Activated T-helper 1 cell treated with anti-CD3 and anti-CD28 coated beads, Interleukin-2, amount 50 U/mL, for 16 hours (primary cell): ENCODE data around the gene PHLDB3.

ENCODE experiments used
- DNase-seq, 2 donors: peaks; one replicate each; pipeline ENCODE4 v3.0.0-alpha.2; 2020; ENCODE audit warnings: low read depth in 1 of 2, low spot score in 1 of 2

Gene PHLDB3

DNA sequence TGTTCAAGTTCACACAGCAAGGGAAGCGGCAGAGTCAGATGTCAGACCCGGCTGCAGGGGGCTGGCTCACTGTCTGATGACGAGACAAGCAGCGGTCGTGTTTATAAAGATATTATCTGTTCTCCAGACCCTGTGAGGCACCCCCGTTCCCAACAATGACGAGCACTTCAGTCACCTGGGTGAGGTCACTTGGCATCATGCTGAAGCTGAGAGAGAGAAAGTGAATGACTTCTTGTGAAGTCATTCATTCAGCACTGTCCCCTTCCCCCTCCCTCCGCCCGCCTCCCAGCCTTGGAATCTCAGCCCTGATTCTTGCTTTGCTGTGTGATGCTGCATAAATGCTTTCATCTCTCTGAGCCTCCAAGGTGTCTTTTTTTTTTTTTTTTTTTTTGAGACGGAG lies 34.3 kb downstream of the PHLDB3 start:
- DNase-seq, result no peak

DNA sequence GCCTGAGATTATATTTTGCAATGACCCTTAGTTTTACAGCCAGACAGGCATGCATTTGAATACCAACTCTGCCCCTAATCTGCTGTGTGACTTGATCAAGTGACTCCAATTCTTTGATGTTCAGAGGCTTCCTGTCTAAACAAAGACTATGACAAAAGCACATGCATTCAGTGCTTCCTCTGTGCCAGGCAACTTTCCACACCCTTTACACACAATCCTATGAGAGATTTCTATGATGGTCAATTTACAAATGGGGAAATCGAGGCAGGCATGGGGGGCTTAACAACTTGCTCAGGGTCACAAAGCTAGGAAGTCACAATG lies 35.4 kb downstream of the PHLDB3 start:
- no peak for DNase-seq

DNA sequence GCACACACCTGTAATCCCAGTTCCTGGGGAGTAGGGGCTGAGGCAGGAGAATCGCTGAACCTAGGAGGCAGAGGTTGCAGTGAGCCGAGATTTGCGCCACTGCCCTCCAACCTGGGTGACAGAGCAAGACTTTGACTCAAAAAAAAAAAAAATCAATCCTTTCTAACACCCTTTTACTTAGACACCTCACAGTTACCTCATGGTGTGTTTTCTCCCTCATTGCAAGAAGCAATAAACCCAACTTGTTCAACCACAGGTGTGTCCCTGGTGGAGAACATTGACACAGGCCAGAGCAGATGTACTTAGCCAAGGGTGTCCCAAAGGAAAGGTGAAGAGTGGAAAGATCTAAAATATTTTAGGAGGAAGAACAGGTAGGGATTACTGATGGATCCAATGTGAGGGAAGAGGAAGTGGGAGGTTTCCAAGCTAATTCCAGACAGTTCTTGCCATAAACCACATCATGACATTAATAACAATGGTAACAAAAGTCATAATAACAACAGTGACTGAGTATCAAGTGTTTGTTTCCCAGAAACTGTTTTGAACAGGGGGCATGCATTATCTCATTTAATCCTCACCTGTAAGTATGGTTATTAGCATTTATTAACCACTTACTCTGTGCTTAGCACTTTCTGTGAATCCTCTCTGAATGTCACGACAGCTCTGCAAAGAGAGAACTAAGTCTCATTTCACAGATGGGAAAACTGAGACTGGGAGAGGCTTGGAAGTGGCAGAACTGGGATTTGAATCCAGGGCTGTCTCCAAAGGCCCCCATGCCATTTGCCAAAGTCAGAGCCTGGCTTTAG lies 36.0 kb downstream of the PHLDB3 start:
- DNase-seq, result no peak

DNA sequence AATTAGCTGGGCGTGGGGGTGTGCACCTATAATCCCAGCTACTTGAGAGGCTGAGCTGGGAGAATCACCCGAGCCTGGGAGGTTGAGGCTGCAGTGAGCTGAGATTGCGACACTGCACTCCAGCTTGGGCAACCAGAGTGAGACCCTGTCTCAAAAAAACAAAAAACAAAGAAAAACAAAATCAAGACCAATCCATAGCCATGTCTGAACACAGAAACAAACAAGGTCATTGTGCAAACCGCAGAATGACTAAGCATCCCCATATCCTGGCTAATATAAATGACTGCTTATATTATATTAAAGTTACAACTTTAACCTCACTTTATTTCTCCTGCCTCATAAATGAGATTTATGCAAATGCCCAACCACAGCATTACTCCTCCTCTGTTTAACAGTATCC lies 36.8 kb downstream of the PHLDB3 start:
- no peak for DNase-seq

DNA sequence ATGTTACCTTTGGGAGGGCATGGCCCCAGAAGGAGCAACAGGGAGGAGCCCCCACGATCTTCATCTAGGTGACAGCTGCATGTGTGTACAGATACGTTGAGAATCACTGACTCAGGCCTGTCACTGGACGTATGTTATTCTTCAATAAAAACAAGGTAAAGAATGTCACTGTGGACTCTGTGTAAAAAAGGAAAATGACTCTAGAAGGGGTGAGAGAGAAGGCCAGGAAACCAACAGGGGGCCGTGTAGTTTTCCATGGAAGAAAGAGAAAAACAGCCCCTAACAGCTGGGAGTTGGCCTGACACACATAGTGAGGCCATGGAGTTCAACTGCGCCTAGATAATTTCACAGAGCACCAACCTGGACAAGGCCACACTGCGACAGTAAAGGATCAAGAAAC lies 37.3 kb downstream of the PHLDB3 start:
- no peak for DNase-seq

DNA sequence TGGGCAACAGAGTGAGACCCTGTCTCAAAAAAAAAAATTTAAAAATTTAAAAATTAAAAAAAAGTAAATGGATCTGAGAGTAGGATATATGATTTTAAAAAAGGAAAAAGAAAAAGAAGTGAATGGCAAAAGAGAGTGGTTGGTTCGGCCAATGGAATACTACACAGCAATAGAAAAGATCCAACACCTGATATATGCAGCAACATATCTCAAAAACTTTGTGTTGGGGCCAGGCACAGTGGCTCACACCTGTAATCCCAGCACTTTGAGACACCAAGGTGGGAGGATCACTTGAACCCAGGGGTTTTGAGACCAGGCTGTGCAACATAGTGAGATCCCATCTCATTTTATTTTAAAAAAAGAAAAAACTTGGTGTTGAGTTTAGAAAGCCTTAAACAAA lies 37.8 kb downstream of the PHLDB3 start:
- no peak for DNase-seq

DNA sequence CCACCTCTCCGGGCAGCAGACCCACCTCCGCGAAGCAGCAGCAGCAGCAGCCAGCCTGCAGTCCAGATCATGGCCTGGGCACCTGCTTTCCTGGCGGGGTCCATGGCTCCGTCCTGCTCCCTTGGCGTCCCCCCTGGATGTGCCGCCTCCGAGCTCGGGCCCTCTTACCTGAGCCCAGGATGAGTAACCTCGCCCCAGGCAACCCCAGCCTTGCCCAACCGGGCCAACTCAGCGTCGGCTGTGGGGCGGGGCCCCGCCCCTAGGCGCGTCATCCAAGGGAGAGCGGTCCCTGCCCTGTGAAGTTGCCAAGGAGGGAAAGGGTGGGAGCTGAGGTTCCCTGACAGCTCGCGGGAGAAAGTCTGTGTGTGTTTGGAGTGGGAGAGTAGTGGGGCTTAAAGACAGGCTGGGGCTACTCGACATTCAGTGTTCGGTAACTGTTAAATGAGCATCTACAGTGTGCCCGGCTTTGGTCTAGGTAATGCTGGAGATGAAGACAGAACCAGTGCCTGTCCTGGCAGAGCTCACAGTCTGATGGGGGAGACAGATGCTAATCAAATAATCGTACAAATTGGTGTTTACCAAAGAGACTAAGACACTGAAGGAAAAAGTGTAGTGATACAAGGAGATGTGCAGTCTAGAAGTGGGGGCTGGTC lies 39.0 kb downstream of the PHLDB3 start, which contains the start of gene LYPD3:
Gene LYPD3, minus strand, starts transcription at position 141 of the 653 bp plus-strand sequence. Its CDS starts 37 bp downstream, at position 104.
- no peak for DNase-seq

DNA sequence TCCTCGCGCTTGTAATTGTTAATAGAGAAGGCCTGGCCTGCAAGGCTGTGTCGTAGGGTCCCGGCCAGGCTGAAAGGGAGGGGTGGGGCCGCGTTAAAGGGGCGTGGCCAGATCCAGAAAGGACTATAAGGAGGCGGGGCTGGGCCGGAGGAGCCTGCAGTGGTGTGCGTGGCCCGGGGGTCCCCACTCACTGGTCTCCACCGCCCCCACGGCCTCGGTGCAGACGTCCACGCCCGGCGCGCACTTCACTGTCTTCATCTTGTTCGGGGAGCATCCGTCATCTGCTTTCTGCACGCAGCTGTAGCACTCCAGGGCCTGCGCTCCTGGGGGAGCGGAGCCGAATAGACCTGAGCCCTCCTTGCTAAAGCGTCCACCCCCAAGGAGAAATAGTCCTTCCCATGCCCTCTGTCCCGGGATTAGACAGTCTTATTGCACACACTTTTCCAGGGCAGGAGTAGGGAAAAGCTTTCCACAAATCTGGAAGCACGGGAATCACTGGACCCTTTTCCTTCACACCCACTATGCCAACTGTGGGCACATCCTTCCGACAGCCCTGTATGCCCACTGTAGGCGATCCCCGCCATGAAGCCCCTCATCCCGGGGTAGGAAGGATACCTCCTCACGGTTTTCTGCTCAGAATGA lies 40.3 kb downstream of the PHLDB3 start:
- peak; percentile 55 to 58 for DNase-seq

DNA sequence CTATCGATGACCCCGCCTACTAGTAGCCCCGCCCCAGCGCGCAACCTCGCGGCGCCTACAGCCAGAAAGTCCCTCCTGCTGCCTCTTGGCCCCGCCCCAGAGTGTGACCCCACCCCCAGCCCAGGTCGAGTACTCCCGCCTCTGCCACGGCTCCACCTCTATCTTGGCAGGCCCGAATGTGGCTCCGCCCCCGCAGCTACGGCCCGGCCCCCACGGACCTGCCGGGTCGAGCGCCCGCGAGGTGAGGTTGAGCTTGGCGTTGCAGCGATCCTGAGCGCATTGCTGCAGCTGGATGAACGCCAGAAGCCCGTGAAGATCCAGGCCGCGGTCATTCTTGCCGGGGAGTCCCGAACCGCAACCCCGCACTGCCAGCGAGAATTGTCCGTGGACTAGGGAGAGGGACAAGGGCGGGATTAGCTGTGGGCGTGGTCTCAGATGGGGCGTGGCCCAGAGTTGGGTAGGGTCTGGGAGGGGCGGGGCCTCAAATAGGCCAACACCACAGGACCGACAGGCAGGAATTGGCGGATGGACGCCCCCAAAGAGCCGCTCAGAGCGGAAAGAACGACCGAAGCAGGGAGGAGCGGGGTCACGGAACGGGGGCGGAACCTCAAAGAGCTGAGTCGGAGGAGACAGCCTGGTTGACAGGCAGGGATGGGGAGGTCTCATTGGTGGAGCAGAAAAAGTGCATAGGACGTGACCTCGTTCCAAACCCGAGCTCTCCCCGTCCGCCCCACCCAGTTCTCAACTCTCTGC lies 41.0 kb downstream of the PHLDB3 start:
- peak; percentile 99 to 100 for DNase-seq

DNA sequence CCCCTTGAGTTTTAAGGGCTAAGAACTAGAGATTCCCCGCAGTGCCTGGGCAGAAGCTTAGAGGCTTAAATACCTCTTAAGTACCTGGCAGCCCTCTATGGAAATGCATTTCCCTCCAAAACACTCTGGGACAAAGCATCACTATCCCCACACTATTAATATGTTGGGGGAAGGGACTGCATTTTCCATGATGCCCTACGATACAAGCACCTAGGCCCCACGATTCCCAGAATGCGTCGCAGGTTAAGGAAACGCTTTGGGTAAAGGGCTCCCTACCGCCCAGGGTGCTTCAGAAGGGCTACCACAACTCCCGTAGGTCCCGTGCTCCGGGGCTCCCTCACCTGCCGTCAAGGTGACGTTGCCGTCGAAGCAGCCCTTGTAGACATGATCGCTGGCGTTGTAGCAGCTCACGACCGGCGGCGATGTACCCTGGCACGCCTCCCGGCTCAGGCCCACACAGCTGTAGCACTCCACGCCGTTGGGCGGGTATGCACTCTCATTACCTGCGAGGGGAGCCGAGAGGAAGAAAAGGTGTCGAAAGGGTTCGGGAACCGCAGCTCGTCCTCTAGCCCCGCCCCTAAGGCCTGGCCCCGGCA lies 41.7 kb downstream of the PHLDB3 start:
- DNase-seq, result no peak

DNA sequence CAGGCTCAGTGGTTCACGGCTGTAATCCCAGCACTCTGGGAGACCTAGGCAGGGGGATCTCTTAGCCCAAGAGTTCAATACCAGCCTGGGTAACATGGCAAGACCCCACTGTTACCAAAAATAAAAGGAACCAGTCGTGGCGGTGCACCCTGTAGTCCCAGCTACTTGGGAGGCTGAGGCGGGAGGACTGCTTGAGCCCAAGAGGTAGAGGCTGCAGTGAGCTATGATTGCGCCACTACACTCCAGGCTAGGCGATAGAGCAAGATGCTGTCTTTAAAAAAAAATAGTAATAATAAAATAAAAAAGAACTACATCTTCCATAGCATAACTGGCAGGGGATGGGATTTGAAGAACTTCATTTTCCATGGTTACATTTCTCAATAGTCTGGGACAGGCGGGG lies 42.2 kb downstream of the PHLDB3 start:
- DNase-seq, result no peak

DNA sequence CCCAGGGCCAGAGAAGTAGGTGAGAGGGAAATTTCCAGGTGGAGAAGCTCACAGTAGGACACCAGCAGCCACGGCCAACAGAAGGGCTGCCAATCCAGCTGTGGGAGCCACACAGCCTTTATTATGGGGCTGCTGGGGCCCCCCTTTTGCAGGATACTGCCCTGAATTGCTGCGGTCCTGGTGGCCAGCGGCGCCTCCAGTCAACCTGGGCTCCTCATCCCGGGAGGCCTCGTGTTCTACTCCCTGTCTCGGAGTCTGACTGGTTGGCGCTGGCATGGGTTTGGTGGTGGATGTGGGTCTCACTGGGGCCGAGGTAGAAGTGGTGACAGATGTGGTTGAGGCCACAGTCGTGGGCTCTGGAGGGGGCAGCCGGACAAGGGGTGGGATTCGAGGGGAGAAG lies 43.2 kb downstream of the PHLDB3 start:
- no peak for DNase-seq

DNA sequence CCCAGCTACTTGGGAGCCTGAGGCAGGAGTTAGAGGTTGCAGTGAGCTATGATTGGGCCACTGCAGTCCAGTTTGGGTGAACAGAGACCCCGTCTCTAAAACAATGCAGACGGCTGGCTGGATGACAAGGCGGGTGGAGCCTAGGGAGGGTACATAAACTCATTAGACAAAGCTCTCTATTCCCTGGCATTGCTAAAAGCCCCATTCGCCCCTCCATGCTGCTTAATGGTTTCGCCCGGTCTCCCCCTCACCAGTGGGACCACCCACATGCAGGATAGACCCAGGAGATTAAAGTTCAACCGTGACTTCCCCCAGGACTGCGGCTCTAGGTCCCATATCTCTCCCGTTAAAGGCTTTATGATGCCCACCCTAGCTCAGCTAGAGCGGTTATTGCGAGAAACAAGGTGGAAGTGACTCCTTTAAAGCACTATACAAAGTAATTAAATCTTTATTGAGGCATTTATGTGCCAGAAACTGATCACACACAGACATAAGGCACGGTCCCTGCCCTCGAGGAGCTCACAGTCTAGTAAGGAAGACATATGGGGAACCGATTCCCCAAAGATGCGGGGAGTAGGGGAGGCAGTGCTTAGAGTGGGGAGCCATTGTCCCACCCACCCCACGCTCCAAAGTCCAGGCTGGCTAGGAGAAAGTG lies 44.1 kb downstream of the PHLDB3 start:
- no peak for DNase-seq

DNA sequence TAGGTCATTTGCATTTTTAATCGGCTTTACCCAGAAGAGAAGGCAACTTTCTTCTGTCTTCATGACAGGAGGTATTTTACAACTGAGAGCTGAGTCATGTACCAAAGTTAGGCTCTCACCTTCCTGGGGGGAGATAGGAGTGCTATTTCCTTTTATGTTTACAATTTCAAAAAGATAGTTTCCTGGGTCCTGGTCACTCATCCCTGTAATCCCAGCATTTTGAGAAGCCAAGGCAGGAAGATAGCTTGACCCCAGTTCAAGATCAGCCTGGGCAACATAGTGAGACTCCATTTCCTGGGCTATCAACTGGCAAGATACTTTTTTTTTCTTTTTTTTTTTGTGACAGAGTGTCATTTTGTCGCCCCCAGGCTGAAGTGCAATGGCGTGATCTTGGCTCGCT lies 46.7 kb downstream of the PHLDB3 start:
- DNase-seq, result no peak

DNA sequence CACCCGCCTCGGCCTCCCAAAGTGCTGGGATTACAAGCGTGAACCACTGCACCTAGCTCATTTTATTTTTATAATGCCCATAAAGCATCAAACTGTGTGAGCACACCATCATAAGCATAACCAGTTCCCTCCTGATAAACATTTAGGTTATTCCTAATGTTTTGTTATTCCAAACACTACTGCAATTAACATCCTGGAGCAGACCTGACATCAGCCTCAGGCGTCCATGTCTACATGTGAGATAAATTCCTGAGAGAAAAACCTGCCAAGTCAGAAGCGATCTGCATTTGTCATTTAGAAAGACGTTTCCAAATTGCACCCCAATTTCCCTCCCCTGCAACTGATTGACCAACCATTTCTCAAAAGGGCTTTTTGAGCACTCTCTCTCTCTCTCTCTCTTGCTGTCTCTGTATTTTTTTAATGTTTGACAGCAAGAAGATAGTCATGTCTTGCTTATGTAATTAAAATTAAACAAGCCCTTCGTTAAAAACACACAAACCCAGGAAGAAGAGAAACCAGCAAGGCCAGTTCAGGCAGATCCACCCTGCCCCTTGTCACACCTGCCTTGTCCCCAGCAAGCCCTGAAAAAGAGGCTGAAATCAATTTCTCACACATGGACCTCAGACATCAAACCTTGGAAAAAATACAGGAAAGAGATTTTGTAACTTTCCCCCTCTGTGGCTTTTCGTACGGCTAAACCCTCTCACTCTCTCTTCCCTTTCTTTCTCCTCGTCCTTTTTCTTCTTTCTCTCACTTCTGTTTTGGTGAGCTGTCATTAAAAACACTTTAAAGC lies 49.0 kb downstream of the PHLDB3 start:
- DNase-seq, result no peak

DNA sequence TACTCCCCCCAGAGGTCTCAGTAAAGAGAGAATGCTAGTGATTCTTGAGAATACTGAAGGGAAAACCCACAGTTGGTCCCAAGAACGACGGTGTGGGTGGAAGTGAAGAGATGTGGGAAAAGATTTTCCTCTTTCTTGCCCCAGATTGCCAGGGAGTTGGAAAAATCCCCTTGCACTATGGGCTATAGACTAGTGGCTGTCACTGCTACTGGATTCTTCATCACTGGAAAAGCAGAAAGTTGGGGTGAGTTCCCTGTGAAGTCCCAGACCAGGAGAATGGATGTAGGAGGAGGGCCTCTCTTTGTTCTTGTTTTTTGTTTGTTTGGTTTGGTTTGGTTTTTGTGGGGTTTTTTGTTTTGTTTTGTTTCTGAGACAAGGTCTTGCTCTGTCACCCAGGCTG lies 50.5 kb downstream of the PHLDB3 start:
- no peak for DNase-seq

DNA sequence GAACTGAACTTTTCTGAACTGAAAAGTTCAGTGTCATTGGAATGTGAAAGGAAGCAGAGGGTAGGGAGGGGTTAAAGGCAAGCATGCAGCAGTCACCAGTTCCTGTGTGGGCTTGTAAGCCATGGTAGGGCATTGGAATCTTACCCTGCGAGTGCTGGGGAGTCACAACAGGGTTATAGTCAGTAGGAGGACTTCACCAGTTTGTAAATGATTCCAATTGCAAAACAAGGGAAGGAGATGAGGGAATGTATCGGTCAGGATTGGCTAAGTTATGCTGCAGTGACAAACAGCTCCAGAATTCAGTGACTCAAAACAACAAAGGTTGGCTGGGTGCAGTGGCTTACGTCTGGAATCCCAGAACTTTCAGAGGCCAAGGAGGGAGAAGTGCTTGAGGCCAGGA lies 52.0 kb downstream of the PHLDB3 start:
- no peak for DNase-seq

DNA sequence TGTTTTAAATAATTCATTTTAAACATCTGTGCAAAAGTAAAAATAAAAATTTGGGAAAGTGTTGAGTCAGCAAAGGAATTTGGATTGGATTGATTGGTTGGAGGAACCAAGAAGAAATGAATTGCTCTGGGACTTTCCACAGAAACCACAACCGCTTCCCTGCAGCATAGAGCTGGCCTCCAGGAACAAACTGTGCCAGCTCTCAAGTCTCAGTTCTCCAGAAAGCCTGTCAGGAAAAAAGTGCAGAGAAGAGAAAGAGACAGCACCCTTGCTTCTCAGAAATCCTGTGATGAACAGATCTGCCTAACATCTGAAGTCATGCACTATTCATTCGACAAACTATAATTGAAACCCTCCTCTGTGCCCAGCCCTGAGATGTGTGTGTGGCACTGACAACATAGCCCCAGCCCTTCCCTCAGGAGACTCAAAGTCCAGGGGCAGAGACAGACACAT lies 54.0 kb downstream of the PHLDB3 start:
- DNase-seq, result no peak

DNA sequence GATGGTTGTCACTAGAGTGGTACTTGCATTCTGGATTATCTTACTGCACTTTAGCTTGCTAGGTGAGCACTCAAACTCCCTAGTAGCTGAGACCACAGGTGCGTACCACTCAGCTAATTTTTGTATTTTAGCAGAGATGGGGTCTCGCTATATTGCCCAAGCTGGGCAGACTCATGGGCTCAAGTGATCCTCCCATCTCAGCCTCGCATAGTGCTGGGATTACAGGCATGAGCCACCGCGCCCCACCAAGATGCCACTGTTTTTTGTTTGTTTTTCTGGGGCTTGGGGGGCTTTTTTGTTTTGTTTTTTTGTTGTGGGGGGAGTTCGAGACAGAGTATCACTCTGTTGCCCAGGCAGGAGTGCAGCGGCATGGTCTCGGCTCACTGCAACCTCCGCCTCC lies 56.9 kb downstream of the PHLDB3 start:
- no peak for DNase-seq
